H54 (cell line): ENCODE results near the gene GUCA1A.
"Not testable (repeated sequence)": the region's sequence is repeated elsewhere in the genome, so short reads cannot be mapped to it uniquely, and the experiment has no call there.

ENCODE experiments used
- DNase-seq: peaks from one replicate; pipeline ENCODE4 v3.0.0; 2011; ENCODE audit warnings: low spot score, mixed read lengths; ENCODE audit not compliant: insufficient read length
- FAIRE-seq: peaks from 3 replicates; lab custom pipeline; 2011; peaks lifted over from hg19 to GRCh38; lab: Jason Lieb, UNC
- POLR2A ChIP-seq: IDR thresholded peaks from 2 replicates; pipeline ENCODE4 v1.6.1; 2011; ENCODE audit warnings: low read depth, mild to moderate bottlenecking, low read length

Gene GUCA1A

DNA sequence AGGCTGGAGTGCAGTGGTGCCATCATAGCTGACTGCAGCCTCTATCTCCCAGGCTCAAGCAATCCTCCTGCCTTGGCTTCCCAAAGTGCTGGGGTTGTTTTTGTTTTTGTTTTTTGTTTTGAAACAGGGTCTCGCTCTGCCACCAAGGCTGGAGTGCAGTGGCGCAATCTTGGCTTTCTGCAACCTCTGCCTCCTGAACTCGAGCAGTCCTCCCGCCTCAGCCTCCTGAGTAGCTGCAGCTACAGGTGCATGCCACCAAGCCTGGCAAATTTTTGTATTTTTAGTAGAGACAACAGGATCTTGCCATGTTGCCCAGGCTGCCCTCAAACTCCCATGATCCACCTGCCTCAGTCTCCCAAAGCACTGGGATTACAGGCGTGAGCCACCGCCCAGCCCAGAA is 35.0 kb upstream of the GUCA1A start:
- FAIRE-seq = no peak
- TF ChIP-seq POLR2A = no peak

GRCh38 chr6:42138630-42139619 is 34.2 kb upstream of the GUCA1A start:
- FAIRE-seq (no peak), DNase-seq (no peak)
- no peak for TF ChIP-seq POLR2A

More for the DNA sequence above, 35.0 kb upstream of the GUCA1A start:
- no peak for DNase-seq

DNA sequence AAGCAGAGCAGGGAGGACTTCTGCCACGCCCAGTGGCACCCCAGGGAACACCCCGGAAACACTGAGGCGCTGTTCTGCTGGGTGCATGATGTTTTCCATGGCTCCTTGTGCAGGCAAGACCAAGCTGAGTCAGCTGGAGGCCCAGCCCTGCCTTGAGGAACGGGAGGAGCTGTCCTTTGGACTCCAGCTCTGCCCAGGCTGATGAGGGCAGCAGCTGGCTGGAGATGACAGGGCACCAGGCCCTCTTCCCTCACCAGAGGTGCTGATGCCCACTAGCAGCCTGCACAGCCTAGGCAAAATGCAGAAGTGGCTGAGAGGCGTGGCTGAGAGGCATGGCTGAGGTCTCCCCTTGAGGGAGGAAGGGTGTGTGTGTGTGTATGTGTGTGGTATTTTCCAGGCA is 33.1 kb upstream of the GUCA1A start:
- FAIRE-seq (peak; percentile 91), DNase-seq (peak; percentile 94)
- TF ChIP-seq POLR2A = no peak

- TF ChIP-seq POLR2A = no peak
- no peak for DNase-seq
- no peak for FAIRE-seq
These were observed 32.2 kb upstream of the GUCA1A start for GRCh38 chr6:42140756-42141602.

- FAIRE-seq (no peak), DNase-seq (no peak)
- TF ChIP-seq POLR2A = no peak
These were observed 31.5 kb upstream of the GUCA1A start for GRCh38 chr6:42141603-42142117.

DNA sequence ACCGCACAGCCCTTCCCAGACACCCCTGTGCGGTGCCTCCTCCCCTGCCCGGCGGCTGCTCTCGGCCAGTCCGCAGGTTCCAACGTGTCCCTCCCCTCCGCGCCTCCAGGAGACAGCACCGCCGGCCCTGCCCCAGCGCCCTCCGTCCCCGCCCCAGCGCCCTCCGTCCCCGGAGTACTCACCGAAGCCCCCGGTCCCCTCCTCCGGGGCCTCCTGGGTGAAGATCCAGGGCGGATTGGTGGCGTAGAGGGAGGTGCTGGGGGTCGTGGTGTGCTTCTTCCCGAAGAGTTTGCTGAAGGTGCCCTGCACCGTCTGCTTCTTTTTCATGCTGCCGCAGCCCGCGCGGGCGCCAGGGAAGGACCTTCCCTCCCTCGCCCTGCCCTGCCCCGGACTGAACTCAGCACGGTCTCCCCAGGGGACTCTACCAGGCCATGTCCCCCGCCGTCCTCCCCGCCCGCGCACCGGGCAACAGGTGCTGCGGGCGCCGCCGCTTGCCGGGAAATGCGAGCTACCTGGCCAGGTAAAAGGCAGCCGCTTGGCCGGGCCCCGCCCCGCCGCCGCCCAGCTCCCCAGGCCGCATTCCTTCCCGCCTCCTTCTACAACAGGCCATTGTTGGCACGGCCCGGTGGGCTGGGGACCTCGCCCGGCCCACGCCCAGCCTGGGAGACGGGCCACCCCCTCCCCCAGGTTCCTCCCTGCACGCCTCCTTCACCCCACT is 30.9 kb upstream of the GUCA1A start, which contains the start of gene C6orf132:
Gene C6orf132 (minus strand): TSS at position 503 of the 718 bp plus-strand sequence. CDS start 176 bp downstream, at position 327.
- no peak for DNase-seq
- no peak for TF ChIP-seq POLR2A
- FAIRE-seq = no peak

GRCh38 chr6:42147138-42147562 is 26.0 kb upstream of the GUCA1A start:
- FAIRE-seq (no peak), DNase-seq (no peak)
- TF ChIP-seq POLR2A = no peak

DNA sequence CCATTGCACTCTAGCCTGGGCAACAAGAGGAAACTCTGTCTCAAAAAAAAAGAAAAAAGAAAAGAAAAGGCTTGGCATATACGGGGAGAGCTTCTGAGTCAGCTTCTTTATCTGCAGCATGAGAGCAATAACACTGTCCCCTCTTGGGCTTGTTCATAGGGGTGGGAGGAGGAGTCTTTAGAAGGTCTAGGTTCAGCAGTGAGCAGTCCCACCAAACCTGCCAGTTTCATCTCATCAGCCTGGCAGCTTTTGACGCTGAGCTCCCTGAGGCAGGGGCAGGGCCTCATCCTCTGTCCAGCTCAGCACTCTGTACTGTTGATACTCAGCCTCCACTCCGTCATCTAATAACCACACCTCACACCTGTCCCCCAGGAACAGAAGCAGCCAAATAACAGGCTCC is 25.1 kb upstream of the GUCA1A start:
- no peak for FAIRE-seq
- no peak for TF ChIP-seq POLR2A
- DNase-seq = no peak

DNA sequence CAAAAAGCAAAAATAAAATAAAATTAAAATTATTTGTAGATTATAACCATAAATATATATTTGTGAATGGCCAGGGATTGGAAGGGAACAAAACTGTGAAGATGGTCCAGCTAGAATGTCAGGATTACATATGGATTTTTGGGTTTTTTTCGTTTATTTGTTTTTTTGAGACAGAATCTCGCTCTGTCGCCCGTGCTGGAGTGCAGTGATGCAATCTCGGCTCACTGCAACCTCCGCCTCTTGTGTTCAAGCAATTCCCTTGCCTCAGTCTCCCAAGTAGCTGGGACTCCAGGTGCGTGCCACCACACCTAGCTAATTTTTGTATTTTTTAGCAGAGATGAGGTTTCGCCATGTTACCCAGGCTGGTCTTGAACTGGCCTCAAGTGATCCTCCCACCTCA is 22.9 kb upstream of the GUCA1A start:
- no peak for DNase-seq
- FAIRE-seq = no peak
- no peak for TF ChIP-seq POLR2A

DNA sequence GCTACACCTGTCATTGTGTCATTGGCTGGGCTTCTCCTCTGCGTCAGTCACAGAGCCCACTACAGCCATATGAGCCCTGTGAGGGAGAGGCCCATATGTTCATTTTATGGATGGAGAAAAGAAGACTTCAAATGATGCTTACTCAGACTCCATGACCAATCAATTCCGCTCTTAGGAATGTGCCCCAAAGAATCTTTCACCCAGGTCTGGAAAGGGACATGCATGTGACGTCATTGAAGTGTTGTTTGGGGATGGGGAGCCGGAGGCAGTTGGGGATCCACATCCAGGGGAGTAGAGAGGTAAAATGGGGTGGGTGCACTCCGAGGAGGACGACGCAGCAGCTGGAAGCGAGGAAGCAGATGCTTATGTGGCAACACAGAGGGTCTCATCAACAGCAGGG is 21.1 kb upstream of the GUCA1A start:
- DNase-seq (no peak), FAIRE-seq (no peak)
- no peak for TF ChIP-seq POLR2A

GRCh38 chr6:42152528-42153213 is 20.5 kb upstream of the GUCA1A start:
- not testable (repeated sequence) for FAIRE-seq, DNase-seq

GRCh38 chr6:42153921-42154320 is 19.2 kb upstream of the GUCA1A start:
- FAIRE-seq = no peak
- DNase-seq = no peak
- no peak for TF ChIP-seq POLR2A
